Astrocyte of the spinal cord (primary cell): ENCODE data around the gene HES3.

ENCODE experiments used
- DNase-seq: peaks from one replicate; pipeline ENCODE4 v3.0.0; 2011; ENCODE audit warnings: low read depth, low spot score
- H3K4me3 ChIP-seq: 2 replicates; pipeline ENCODE4 v1.5.1; 2011; ENCODE audit warnings: low read depth, mild to moderate bottlenecking, low read length, moderate library complexity
- in situ Hi-C: cut with HindIII; loops from 2 replicates; pipeline ENCODE4 v1.10.0; 2017; ENCODE audit warnings: low sequenced_read_pairs
- TF ChIP-seq, protein P1 (sequence below): IDR thresholded peaks from 2 replicates; pipeline ENCODE4 v1.5.1; 2012; ENCODE audit warnings: low read depth, mild to moderate bottlenecking, low read length, inconsistent platforms

Gene HES3

GRCh38 chr1:6282577-6283270 is 38.7 kb downstream of the HES3 start:
- no peak for DNase-seq
- no peak overlapping the region for H3K4me3 ChIP-seq
- in situ Hi-C loops: no loop called here
- TF ChIP-seq, protein P1, sequence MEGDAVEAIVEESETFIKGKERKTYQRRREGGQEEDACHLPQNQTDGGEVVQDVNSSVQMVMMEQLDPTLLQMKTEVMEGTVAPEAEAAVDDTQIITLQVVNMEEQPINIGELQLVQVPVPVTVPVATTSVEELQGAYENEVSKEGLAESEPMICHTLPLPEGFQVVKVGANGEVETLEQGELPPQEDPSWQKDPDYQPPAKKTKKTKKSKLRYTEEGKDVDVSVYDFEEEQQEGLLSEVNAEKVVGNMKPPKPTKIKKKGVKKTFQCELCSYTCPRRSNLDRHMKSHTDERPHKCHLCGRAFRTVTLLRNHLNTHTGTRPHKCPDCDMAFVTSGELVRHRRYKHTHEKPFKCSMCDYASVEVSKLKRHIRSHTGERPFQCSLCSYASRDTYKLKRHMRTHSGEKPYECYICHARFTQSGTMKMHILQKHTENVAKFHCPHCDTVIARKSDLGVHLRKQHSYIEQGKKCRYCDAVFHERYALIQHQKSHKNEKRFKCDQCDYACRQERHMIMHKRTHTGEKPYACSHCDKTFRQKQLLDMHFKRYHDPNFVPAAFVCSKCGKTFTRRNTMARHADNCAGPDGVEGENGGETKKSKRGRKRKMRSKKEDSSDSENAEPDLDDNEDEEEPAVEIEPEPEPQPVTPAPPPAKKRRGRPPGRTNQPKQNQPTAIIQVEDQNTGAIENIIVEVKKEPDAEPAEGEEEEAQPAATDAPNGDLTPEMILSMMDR: no peak

DNA sequence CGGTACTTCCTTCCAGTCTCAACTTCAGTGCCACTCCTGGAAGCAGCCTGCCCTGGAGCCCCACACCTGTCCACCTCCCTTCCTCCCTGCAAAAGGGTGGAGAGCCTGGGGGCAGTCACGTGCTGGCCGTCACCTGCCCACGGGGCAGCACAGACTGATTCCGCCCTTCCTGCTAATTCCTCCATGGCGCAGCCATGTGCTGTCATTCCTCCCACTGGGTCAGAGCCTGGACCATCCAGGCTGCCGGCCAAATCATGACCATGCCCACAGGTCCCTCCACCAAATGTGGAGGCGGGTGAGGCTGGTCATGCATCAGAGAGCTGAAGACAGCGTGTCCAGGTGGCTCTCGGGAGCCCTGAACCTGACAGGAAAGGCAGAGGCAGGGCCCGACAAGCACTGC is 41.4 kb downstream of the HES3 start:
- in situ Hi-C loops: no loop called here
- no peak for DNase-seq
- TF ChIP-seq, protein P1: no peak
- no peak overlapping the region for H3K4me3 ChIP-seq

GRCh38 chr1:6286266-6286665 is 42.3 kb downstream of the HES3 start:
- no peak overlapping the region for H3K4me3 ChIP-seq
- in situ Hi-C loops: no loop called here
- DNase-seq: no peak
- TF ChIP-seq, protein P1: no peak

GRCh38 chr1:6287029-6287428 is 43.0 kb downstream of the HES3 start:
- no peak for DNase-seq
- TF ChIP-seq, protein P1: no peak
- in situ Hi-C loops: no loop called here
- H3K4me3 ChIP-seq: no peak overlapping the region

DNA sequence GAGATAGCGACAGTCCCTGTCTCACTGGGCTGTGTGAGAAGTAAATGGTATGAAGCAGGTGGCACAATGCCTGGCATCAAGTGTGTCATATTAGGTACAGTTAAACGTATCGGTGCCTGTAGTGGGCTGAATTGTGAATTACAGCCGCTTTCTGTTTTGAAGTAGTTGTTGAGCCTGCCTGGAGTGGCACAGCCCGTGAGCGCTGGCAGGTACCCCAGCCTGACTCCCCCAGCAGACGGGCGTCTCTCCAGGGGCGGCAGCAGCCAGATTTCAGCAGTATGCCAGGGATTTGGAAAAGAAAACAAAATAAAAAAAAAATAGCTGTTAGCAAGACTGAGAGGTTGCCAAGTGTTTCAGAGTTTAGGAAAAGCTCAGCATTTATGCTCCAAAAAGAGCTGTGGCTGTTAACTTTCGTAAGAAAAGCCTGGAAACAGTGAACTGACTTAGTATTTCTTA is 43.5 kb downstream of the HES3 start:
- TF ChIP-seq, protein P1: no peak
- DNase-seq: no peak
- no peak overlapping the region for H3K4me3 ChIP-seq
- in situ Hi-C loops: no loop called here

GRCh38 chr1:6288026-6288425 is 44.0 kb downstream of the HES3 start:
- in situ Hi-C loops: no loop called here
- DNase-seq: no peak
- TF ChIP-seq, protein P1: no peak
- H3K4me3 ChIP-seq: no peak overlapping the region

GRCh38 chr1:6288665-6289064 is 44.7 kb downstream of the HES3 start:
- no peak overlapping the region for H3K4me3 ChIP-seq
- in situ Hi-C loops: no loop called here
- TF ChIP-seq, protein P1: no peak
- no peak for DNase-seq
